Hepatocyte (in vitro differentiated cells): ENCODE measurements around the gene OSMR. TPM values are rescaled to one million over a fixed set of nuclear protein-coding genes. Genes with fewer than 3 reads are reported as not detected.

Experiments used
- DNase-seq: peaks from one replicate; pipeline ENCODE4 v3.0.0-alpha.2; 2016; ENCODE audit warnings: low spot score
- H2AFZ ChIP-seq: fragments of 200-600 bp; sonication (generic); 2 replicates; pipeline ENCODE4 v1.6.0; 2016; ENCODE audit warnings: antibody characterized with exemption, mild to moderate bottlenecking
- H3K27ac ChIP-seq: fragments of 200-600 bp; sonication (generic); 2 replicates; pipeline ENCODE4 v1.5.1; 2016; ENCODE audit warnings: mild to moderate bottlenecking
- H3K27me3 ChIP-seq: fragments of 200-600 bp; sonication (generic); 2 replicates; pipeline ENCODE4 v1.6.1; 2016
- H3K36me3 ChIP-seq: fragments of 200-600 bp; sonication (generic); replicated peaks from 2 replicates; pipeline ENCODE4 v1.5.1; 2016; ENCODE audit warnings: low read depth; ENCODE audit not compliant: insufficient read depth
- H3K4me1 ChIP-seq: fragments of 200-600 bp; sonication (generic); 2 replicates; pipeline ENCODE4 v1.5.1; 2016; ENCODE audit warnings: mild to moderate bottlenecking, moderate library complexity; ENCODE audit not compliant: insufficient read depth
- H3K4me2 ChIP-seq: fragments of 200-600 bp; sonication (generic); 2 replicates; pipeline ENCODE4 v1.6.0; 2016
- H3K4me3 ChIP-seq: fragments of 200-600 bp; sonication (generic); 2 replicates; pipeline ENCODE4 v1.5.1; 2016; ENCODE audit warnings: mild to moderate bottlenecking
- H3K79me2 ChIP-seq: fragments of 200-600 bp; sonication (generic); 2 replicates; pipeline ENCODE4 v1.6.0; 2017; ENCODE audit warnings: mild to moderate bottlenecking
- H3K9me2 ChIP-seq: fragments of 200-600 bp; sonication (generic); replicated peaks from 2 replicates; pipeline ENCODE4 v1.6.0; 2017; ENCODE audit warnings: mild to moderate bottlenecking; ENCODE audit not compliant: insufficient read depth
- H3K9me3 ChIP-seq: fragments of 200-600 bp; sonication (generic); 2 replicates; pipeline ENCODE4 v1.5.1; 2016; ENCODE audit warnings: low read depth, mild to moderate bottlenecking
- H4K20me1 ChIP-seq: fragments of 200-600 bp; sonication (generic); 2 replicates; pipeline ENCODE4 v1.6.0; 2016; ENCODE audit warnings: mild to moderate bottlenecking; ENCODE audit not compliant: insufficient read depth, poor library complexity, severe bottlenecking
- CTCF ChIP-seq: fragments of 200-600 bp; sonication (generic); IDR thresholded peaks from 2 replicates; pipeline ENCODE4 v1.5.1; 2016; ENCODE audit warnings: antibody characterized with exemption, mild to moderate bottlenecking; ENCODE audit not compliant: poor library complexity
- EZH2 ChIP-seq: fragments of 200-600 bp; sonication (generic); IDR thresholded peaks from 2 replicates; pipeline ENCODE4 v1.6.1; 2016; ENCODE audit warnings: antibody characterized with exemption, mild to moderate bottlenecking, borderline replicate concordance
- EZH2phosphoT487 ChIP-seq: fragments of 200-600 bp; sonication (generic); IDR thresholded peaks from one replicate; pipeline ENCODE4 v1.6.1; 2018; ENCODE audit warnings: antibody characterized with exemption, mild to moderate bottlenecking, low read depth, moderate library complexity; ENCODE audit not compliant: unreplicated experiment, severe bottlenecking
- WGBS: methylation state at CpG from one replicate; pipeline ENCODE4 v1.1.6; 2016; ENCODE audit warnings: low lambda C conversion rate; ENCODE audit errors: missing lambda C conversion rate; 5-methylcytosine and 5-hydroxymethylcytosine counted together
- polyA plus RNA-seq: library from polyadenylated mRNA; unstranded; fragments of >200 nt; fragmentation: Nextera tagmentation; extraction: Ambion mirVana; gene quantifications from 2 replicates; pipeline ENCODE4 v1.2.1, GENCODE V29; 2016
- total RNA-seq: library from RNA; depleted of rRNA; stranded (reverse); fragments of >200 nt; gene quantifications from 2 replicates; pipeline ENCODE4 v1.2.3, GENCODE V29; 2014

The OSMR gene
- total and polyA plus RNA-seq, 2 experiments from 2014 or later: 15.1 to 17.6 TPM

DNA sequence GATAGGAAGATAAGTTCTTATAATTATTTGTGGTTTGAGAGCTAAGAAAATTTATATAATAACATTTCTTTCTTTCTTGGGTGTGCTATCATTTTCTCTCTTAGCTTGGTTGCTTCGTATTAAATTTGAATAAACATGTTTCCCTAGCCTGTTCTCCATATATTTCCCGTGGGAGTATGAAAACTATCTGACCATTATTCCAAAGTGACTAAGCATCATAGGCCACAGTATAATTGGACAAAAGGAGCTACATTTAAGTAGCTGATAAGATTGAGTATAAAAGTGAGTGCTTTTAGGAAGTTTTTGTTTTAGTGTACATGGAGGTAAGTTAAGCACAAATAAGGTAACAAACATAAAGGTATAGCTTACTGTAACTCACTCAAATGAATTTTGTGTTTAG is 8.4 kb upstream of the OSMR start:
- Histone ChIP-seq H3K36me3 (no peaks in the 10 kb centered on the region), H4K20me1 (no peaks in the 10 kb centered on the region), H3K79me2 (no peaks in the 10 kb centered on the region), H3K9me2 (no peaks in the 10 kb centered on the region), H3K27ac (no peak overlapping the region), H3K27me3 (no peaks in the 10 kb centered on the region), H3K4me1 (no peaks in the 10 kb centered on the region), H3K4me2 (no peak overlapping the region), H2AFZ (no peak overlapping the region), H3K9me3 (no peaks in the 10 kb centered on the region), H3K4me3 (no peak overlapping the region)
- DNase-seq: no peak
- 90% methylated on average over 2 of the region's 2 CpGs for WGBS
- TF ChIP-seq EZH2 (no peak), EZH2phosphoT487 (no peak), CTCF (no peak)

DNA sequence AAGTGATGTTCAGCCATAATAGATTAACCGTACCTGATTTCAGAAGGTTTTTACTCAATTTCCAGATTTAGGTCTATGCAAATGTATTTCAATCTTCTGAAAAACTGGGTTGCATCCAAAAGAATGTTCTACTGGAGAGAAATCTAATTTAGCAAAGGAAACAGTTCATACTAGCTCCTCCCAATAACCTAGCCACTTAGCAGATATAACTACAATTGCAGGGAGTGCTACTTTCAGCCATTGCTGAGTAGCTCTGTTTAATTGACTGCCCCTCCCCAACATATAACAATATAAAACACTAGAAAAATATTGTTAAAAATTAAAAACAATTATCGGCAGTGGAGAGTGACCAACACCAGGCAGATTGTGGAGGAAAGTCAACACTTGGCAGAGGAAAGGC is 7.9 kb upstream of the OSMR start:
- H3K36me3 ChIP-seq: no peaks in the 10 kb centered on the region
- H3K4me1 ChIP-seq: no peaks in the 10 kb centered on the region
- DNase-seq: no peak
- 73% methylated on average over 2 of the region's 2 CpGs for WGBS
- H3K27me3 ChIP-seq: no peaks in the 10 kb centered on the region
- H4K20me1 ChIP-seq: no peaks in the 10 kb centered on the region
- no peaks in the 10 kb centered on the region for H3K79me2 ChIP-seq
- no peak overlapping the region for H2AFZ ChIP-seq
- H3K9me3 ChIP-seq: no peaks in the 10 kb centered on the region
- no peaks in the 10 kb centered on the region for H3K9me2 ChIP-seq
- H3K27ac ChIP-seq: no peak overlapping the region
- H3K4me2 ChIP-seq: no peak overlapping the region
- TF ChIP-seq EZH2 (no peak), EZH2phosphoT487 (no peak), CTCF (no peak)
- no peak overlapping the region for H3K4me3 ChIP-seq

DNA sequence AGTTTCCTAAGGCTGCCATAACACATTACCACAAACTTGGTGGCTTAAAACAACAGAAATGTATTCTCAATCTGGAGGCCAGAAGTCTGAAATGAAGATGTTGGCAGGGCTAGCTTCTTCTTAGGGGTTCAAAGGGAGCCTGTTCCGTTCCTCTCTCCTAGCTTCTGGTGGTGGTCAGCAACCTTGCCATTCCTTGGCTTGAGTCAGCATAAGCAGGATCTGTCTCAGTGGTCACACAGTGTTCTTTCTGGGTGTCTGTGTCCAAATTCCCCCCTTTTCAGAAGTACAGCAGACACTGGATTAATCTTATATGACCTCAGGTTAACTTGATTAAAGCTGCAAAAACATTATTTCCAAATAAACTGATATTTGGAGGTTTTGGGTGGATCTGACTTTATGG is 2.1 kb upstream of the OSMR start:
- no peak for TF ChIP-seq EZH2phosphoT487
- TF ChIP-seq EZH2: no peak
- TF ChIP-seq CTCF: no peak
- 95% methylated on average over 1 of the region's 1 CpG for whole genome bisulfite sequencing
- no peak overlapping the region for H3K27ac ChIP-seq

DNA sequence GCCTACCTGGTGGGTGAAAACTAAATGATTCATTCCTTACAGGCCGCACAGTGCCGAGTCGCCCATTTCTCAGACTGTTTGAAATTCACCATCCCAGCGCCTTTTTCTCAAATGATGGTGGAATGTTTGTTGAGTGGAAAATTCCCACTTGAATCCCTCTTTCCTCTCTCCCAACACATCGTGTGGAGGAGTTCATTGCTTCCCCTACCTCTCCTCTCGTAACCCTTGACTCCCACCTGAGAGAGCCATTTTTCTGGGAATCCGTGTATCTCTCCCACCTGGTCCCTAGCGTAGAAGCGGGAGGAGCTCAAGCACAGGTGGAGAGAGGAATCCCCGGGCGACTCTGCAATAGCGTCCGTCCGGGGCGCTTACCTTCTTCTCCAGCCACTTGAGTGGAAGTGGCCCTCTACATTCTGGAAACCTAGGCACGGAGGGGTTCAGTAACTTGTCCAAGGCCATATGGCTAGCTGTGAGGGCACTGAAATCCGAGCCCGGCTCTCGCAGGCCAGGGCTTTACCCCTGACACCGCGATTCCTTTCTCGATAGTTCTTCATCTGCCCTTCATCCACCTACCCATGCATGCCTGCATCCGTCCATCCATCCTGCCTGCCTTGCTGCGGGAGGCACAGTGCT is 683 bp downstream of the OSMR start:
- Histone ChIP-seq H3K36me3 (no peaks in the 10 kb centered on the region), H3K4me1 (no peaks in the 10 kb centered on the region), H3K4me2 (peak overlapping the region; percentile 85), H3K79me2 (peaks cover 39% of the 10 kb centered on the region), H3K9me2 (no peaks in the 10 kb centered on the region), H3K9me3 (no peaks in the 10 kb centered on the region), H2AFZ (peak overlapping the region; percentile 93), H3K4me3 (peak overlapping the region; percentile 96), H4K20me1 (no peaks in the 10 kb centered on the region), H3K27me3 (peaks cover 18% of the 10 kb centered on the region), H3K27ac (peak overlapping the region; percentile 94)
- no peak for DNase-seq
- no peak for TF ChIP-seq CTCF
- no peak for TF ChIP-seq EZH2phosphoT487
- TF ChIP-seq EZH2: no peak
- WGBS: 26% methylated on average over 23 of the region's 24 CpGs

More for the DNA sequence above, 2.1 kb upstream of the OSMR start:
- Histone ChIP-seq H4K20me1 (no peaks in the 10 kb centered on the region), H2AFZ (no peak overlapping the region), H3K4me1 (no peaks in the 10 kb centered on the region), H3K27me3 (peaks cover 18% of the 10 kb centered on the region), H3K4me3 (no peak overlapping the region), H3K9me3 (no peaks in the 10 kb centered on the region), H3K36me3 (no peaks in the 10 kb centered on the region), H3K9me2 (no peaks in the 10 kb centered on the region), H3K4me2 (no peak overlapping the region), H3K79me2 (peaks cover 22% of the 10 kb centered on the region)
- no peak for DNase-seq
